ENCODE measurements around the gene RAB39B.
"Not testable (repeated sequence)": the region's sequence is repeated elsewhere in the genome, so short reads cannot be mapped to it uniquely, and the experiment has no call there.

Gene RAB39B

DNA sequence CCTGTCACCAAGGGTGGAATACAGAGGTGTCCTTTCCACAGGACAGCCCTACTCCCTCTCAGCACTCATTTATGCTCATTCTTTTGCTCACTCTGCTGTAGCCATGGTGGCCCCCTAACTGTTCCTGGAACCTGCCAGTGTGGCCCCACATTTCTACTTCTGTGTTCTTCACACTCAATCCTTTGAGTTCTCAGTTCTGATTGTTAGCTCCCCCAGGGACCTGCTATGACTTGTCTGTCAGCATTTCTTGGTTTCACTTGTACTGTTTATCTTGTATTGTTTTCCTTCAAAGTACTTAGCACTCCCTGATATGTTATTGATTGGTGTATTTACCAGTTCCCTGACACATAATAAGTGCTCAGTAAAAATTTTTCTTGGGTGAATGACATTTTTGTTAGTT, 33.1 kb downstream of the RAB39B start:
- TF ChIP-seq ZNF274 (IDR thresholded peaks at IDR 0.05; ENCODE audit: low read depth, low read length): no peak
- H3K4me3 ChIP-seq (ENCODE audit: low read length): no peak overlapping the region

DNA sequence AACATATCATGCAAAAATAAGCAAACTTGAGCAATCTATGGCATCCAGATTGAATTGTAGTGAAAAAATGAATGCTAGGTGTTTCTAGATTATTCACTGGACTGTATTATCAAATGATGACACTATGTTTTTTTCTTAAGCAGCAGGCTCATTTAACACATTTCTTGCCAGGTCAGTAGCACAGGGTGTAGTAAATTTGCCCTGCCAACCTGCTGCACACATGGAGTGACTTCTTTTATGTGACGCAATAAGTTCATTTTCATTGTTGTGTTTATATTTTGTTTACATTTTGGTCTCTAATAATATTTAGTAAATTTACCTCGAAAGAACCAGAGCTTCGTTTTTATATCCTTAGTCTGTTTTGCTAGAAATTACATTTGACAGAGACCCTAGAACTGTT, 38.5 kb downstream of the RAB39B start:
- no peak overlapping the region for H3K4me3 ChIP-seq (ENCODE audit: low read length)
- no peak for TF ChIP-seq ZNF274 (IDR thresholded peaks at IDR 0.05; ENCODE audit: low read depth, low read length)

DNA sequence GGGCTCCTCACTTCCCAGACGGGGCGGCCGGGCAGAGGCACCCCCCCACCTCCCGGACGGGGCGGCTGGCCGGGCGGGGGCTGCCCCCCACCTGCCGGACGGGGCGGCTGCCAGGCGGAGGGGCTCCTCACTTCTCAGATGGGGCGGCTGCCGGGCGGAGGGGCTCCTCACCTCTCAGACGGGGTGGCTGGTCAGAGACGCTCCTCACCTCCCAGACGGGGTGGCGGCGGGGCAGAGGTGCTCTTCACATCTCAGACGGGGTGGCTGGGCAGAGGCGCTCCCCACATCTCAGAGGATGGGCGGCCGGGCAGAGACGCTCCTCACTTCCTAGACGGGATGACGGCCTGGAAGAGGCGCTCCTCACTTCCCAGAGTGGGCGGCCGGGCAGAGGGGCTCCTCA, 40.5 kb downstream of the RAB39B start:
- H3K4me3 ChIP-seq (ENCODE audit: low read length): not testable (repeated sequence)

DNA sequence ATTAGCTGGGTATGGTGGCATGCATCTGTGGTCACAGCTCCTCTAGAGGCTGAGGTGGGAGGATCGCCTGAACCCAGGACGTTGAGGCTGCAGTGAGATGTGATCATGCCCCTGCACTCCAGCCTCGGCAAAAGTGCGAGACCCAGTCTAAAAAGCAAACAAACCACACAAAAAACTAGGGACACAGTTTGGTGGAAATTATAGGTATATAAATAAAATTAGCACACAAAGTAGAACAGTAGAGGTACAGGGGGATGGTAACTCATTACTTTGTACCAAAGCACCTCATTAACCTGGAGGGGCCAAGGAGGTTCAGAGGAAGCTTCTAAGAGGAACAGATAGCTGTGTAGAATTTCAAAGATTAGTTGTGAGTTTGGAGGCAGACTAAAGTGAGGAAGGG, 42.9 kb downstream of the RAB39B start:
- TF ChIP-seq ZNF274 (IDR thresholded peaks at IDR 0.05; ENCODE audit: low read depth, low read length): no peak
- no peak overlapping the region for H3K4me3 ChIP-seq (ENCODE audit: low read length)

DNA sequence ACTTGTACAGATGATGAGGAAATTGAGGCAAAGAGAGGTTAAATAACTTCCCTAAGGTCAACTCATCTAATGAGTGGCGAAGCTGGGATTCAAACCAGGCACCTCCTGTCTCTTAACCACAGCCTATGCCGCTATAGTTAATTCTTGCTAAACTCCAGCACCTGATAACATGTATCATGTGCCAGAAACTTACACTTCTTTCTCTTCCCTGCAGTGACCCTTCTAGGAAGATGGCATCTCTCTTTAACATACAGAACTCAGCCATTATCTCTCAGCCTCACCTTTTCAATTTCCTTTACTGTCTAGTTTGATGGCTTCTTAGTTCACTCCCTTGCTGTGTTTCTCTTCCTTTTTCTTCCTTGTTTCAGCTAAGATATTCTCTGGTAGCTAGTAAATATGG, 45.5 kb downstream of the RAB39B start:
- no peak overlapping the region for H3K4me3 ChIP-seq (ENCODE audit: low read length)

DNA sequence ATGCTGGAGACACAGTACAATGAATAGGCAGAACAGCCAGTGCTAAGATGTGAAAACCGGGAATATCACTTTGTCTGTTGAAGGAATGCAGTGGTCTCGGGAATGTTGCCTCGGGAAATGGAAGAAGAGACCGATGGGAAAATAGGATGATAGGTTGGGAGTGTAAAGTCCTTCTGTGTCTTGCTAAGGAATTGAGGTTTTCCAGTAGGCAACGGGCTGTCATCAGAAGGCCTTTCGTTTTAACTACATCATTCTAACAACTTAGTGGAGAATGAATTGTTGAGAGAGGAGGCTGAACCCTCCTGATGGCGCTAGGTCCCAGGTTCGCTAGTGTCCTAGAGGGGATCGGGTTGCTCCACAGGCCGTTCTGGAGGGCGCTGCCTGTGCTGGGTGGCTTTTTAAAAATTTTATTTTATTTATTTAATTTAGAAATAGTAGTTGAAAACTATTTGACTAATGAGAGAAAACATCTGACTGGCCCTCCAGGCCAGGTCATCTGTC, 47.3 kb downstream of the RAB39B start:
- H3K4me3 ChIP-seq (ENCODE audit: low read length): peak overlapping the region; percentile 97
- no peak for TF ChIP-seq ZNF274 (IDR thresholded peaks at IDR 0.05; ENCODE audit: low read depth, low read length)

More for the DNA sequence above, 45.5 kb downstream of the RAB39B start:
- no peak for TF ChIP-seq ZNF274 (IDR thresholded peaks at IDR 0.05; ENCODE audit: low read depth, low read length)

DNA sequence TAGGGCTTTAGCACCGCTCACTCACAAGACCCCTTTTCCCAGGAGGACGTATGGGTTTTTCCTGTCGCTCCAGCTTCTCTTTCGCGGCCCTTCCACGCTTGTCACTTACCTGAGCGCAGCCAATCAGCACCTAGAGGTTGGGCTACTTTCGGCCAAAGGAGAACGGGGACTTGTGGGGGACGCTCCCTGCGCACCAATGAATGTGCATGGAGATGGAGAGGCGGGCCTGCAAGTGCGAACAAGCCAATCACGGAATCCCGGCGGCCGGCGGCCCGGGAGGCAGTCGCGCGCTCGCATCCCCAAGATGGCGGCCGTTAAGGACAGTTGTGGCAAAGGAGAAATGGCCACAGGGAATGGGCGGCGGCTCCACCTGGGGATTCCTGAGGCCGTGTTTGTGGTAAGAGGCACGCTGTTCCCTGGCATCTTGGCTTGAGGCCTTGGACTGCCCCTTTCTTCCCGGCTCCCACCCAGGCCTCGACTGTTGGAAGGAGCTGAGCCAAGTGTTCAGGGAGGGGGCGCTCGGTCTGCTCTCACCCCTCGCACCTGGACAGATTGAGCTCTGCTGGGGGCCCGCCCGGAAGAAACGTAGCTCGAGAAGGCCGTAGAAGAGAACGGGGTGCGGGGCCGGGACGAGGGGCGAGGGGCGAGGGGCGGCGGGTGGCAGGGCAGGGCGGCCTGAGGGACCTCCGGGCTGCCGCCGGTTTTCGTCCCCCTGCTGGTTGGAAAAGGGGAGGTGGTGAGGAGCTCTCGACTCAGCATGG, 47.9 kb downstream of the RAB39B start, which contains the start of gene VBP1:
VBP1 (plus strand) TSS at position 282 of the 761 bp plus-strand sequence; CDS start at position 305, 23 bp downstream.
- no peak for TF ChIP-seq ZNF274 (IDR thresholded peaks at IDR 0.05; ENCODE audit: low read depth, low read length)
- peak within 1 kb of the TSS; percentile 97 for H3K4me3 ChIP-seq (ENCODE audit: low read length)

DNA sequence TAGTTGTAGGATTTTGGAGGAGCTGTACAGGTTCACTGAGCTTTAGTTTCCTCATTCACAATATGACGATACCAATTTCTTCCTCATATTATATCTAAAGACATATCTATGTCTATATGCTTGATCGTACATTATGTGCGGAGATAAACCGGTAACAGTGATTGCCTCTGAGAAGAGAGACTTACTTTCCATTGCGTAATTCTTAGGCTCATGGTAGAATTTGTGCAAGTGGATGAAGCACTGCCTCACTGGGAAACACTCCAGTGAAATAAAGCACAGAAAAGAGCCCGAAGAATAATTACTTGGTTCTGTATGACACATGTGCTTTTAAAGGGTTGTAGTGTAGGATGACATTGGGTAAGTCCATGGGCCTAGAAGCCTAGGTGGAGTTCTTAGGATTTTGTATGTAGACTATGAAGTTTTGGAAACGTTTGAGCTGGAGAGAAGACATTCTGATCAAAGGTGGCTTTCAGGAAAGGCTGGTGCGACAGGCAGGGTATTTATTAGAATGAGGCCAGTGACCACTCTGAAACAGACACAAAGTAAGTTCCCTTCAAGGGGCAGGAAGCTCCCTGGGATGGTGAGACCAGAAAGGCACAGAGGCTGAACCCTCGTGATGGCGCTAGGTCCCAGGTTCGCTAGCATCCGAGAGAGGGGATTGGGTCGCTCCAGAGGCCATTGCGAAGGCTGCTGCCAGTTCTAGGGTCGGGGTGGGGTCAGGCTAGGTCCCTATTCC, 48.7 kb downstream of the RAB39B start:
- no peak for TF ChIP-seq ZNF274 (IDR thresholded peaks at IDR 0.05; ENCODE audit: low read depth, low read length)
- H3K4me3 ChIP-seq (ENCODE audit: low read length): peak overlapping the region; percentile 67

DNA sequence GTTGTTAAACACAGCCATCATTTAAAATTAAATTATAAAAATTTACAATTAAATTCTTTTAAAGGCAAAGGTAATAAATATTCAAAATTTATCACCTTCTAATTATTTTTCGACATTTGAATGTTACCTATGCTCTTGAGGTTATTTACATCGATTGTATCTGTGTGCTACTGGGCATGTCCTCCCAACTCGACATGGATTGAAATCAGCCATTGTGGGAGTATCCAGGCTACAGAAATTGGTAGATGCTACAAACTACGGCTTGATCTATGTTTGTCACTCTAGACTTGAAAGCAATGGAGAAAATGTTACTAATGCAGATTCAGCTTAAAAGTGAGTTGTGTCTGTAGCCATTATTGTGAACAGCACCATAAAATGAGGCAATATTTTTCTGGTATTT, 50.6 kb downstream of the RAB39B start:
- H3K4me3 ChIP-seq (ENCODE audit: low read length): no peak overlapping the region
- TF ChIP-seq ZNF274 (IDR thresholded peaks at IDR 0.05; ENCODE audit: low read depth, low read length): no peak

DNA sequence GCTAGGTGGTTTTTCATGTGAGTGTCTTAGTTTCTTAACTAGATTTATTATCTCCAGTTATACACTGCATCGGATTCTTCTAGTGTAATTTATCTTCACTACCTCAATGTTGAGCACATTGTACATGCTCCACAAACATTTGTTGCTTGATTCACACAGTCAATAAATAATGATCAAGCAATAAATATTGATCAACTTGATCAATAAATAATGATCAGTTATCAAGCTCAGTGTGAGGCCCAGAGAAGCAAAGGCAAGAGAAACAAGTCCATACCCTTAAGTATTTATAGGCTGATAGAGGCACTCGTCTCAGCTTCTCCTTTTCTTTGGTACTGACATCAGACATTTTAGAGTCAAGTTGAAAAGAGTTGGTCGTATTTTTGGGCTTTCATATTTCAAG, 53.1 kb downstream of the RAB39B start:
- no peak for TF ChIP-seq ZNF274 (IDR thresholded peaks at IDR 0.05; ENCODE audit: low read depth, low read length)
- no peak overlapping the region for H3K4me3 ChIP-seq (ENCODE audit: low read length)

All from GM08714 (cell line).